ENCODE data around the gene PEX12. TPM values are rescaled to one million over a fixed set of nuclear protein-coding genes. Genes with fewer than 3 reads are reported as not detected.

PEX12 gene
- total RNA-seq, 1 experiment from 2014 or later = 5.2 TPM

GRCh38 chr17:35554668-35555067 is 23.7 kb downstream of the PEX12 start:
- Mint-ChIP-seq H3K36me3 (no peaks in the 10 kb centered on the region), H3K4me3 (no peak overlapping the region), H3K27me3 (ENCODE audit: low read depth) (peaks cover 18% of the 10 kb centered on the region), H3K4me1 (peaks cover 11% of the 10 kb centered on the region), H3K9me3 (no peaks in the 10 kb centered on the region), H3K27ac (no peak overlapping the region; the same call in 1 of the 2 replicates)
- POLR2A ChIA-PET = interaction anchor here (0.8 kb wide), 1 partner anchor 147 kb away, joined by 3 read pairs; no protein-coding TSS in a partner anchor
- TF ChIP-seq HMGA2 (CRISPR knock-in tag; IDR thresholded peaks at IDR 0.05) (no peak), PRRX2 (CRISPR knock-in tag; IDR thresholded peaks at IDR 0.05) (no peak)
- TF ChIP-seq, protein P1, sequence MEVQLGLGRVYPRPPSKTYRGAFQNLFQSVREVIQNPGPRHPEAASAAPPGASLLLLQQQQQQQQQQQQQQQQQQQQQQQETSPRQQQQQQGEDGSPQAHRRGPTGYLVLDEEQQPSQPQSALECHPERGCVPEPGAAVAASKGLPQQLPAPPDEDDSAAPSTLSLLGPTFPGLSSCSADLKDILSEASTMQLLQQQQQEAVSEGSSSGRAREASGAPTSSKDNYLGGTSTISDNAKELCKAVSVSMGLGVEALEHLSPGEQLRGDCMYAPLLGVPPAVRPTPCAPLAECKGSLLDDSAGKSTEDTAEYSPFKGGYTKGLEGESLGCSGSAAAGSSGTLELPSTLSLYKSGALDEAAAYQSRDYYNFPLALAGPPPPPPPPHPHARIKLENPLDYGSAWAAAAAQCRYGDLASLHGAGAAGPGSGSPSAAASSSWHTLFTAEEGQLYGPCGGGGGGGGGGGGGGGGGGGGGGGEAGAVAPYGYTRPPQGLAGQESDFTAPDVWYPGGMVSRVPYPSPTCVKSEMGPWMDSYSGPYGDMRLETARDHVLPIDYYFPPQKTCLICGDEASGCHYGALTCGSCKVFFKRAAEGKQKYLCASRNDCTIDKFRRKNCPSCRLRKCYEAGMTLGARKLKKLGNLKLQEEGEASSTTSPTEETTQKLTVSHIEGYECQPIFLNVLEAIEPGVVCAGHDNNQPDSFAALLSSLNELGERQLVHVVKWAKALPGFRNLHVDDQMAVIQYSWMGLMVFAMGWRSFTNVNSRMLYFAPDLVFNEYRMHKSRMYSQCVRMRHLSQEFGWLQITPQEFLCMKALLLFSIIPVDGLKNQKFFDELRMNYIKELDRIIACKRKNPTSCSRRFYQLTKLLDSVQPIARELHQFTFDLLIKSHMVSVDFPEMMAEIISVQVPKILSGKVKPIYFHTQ (CRISPR knock-in tag; IDR thresholded peaks at IDR 0.05) = no peak
- TF ChIP-seq, protein P2, sequence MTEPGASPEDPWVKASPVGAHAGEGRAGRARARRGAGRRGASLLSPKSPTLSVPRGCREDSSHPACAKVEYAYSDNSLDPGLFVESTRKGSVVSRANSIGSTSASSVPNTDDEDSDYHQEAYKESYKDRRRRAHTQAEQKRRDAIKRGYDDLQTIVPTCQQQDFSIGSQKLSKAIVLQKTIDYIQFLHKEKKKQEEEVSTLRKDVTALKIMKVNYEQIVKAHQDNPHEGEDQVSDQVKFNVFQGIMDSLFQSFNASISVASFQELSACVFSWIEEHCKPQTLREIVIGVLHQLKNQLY (CRISPR knock-in tag; IDR thresholded peaks at IDR 0.05) = no peak
- DNase-seq (ENCODE audit: low spot score) (no peak), ATAC-seq (no peak)
- CTCF ChIA-PET = interaction anchor here (0.7 to 6.3 kb wide), 9 partner anchors 16 to 189 kb away, joined by 3 to 31 read pairs (median 3); partner anchors contain the start of gene SLFN12L

GRCh38 chr17:35553310-35553709 is 25.1 kb downstream of the PEX12 start:
- Mint-ChIP-seq H3K4me3 (no peak overlapping the region), H3K36me3 (no peaks in the 10 kb centered on the region), H3K9me3 (no peaks in the 10 kb centered on the region), H3K27me3 (ENCODE audit: low read depth) (peaks cover 26% of the 10 kb centered on the region), H3K4me1 (peaks cover 11% of the 10 kb centered on the region), H3K27ac (no peak overlapping the region)
- TF ChIP-seq ZNF138 (CRISPR knock-in tag; conservative IDR thresholded peaks at IDR 0.05) = no peak
- ChIA-PET CTCF (interaction anchor here (1.2 to 6.3 kb wide), 3 partner anchors 15 to 194 kb away, joined by 3 to 31 read pairs (median 3); partner anchors contain the start of gene SLFN12L), POLR2A (interaction anchor here (1.0 kb wide), 1 partner anchor 26 kb away, joined by 3 read pairs; the partner anchor contains the start of gene PEX12)
- no peak for DNase-seq (ENCODE audit: low spot score)
- ATAC-seq = no peak

DNA sequence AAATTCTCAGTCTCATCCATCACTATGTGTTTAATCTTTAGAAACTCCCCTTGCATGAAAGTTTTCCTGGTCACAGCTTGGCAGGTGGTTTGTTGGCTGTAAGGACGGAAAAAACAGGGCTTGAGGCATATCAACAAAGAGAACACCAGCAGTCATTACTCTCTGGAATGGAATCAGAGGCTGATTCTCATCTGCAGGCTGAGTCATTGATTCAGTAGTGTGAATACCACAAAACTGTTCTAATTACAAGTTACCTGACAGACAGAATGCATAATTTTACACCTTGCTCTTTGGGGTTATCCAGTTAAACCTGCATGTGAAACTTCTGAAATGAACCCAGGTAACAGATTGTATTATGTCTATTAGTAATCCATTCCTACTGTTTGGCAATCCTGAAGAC is 29.4 kb downstream of the PEX12 start:
- H3K4me3 Mint-ChIP-seq = no peak overlapping the region
- POLR2A ChIA-PET = no interaction called here
- no peak for ATAC-seq
- no peak overlapping the region for H3K27ac Mint-ChIP-seq
- H3K27me3 Mint-ChIP-seq (ENCODE audit: low read depth) = peaks cover 34% of the 10 kb centered on the region
- no peak for DNase-seq (ENCODE audit: low spot score)
- H3K36me3 Mint-ChIP-seq = no peaks in the 10 kb centered on the region
- CTCF ChIA-PET = interaction anchor here (1.3 to 6.3 kb wide), 2 partner anchors 10 to 198 kb away, joined by 4 to 31 read pairs; partner anchors contain the start of gene SLFN12L
- H3K9me3 Mint-ChIP-seq = no peaks in the 10 kb centered on the region
- peaks cover 11% of the 10 kb centered on the region for H3K4me1 Mint-ChIP-seq
- TF ChIP-seq ZNF532 (CRISPR knock-in tag; IDR thresholded peaks at IDR 0.05; ENCODE audit: borderline replicate concordance) (no peak), SMAD4 (CRISPR knock-in tag; IDR thresholded peaks at IDR 0.05) (no peak), TCF7 (CRISPR knock-in tag; IDR thresholded peaks at IDR 0.05; ENCODE audit: low read depth) (no peak), RELA (CRISPR knock-in tag; IDR thresholded peaks at IDR 0.05; ENCODE audit: borderline replicate concordance) (no peak), GABPB1 (CRISPR knock-in tag; IDR thresholded peaks at IDR 0.05) (no peak), IRF2 (CRISPR knock-in tag; IDR thresholded peaks at IDR 0.05; ENCODE audit: borderline replicate concordance, low read depth) (no peak), ZNF121 (CRISPR knock-in tag; IDR thresholded peaks at IDR 0.05) (no peak), ZNF396 (CRISPR knock-in tag; IDR thresholded peaks at IDR 0.05; ENCODE audit: borderline replicate concordance) (no peak)
- TF ChIP-seq, protein P2 (CRISPR knock-in tag; IDR thresholded peaks at IDR 0.05) = no peak
- TF ChIP-seq, protein P3, sequence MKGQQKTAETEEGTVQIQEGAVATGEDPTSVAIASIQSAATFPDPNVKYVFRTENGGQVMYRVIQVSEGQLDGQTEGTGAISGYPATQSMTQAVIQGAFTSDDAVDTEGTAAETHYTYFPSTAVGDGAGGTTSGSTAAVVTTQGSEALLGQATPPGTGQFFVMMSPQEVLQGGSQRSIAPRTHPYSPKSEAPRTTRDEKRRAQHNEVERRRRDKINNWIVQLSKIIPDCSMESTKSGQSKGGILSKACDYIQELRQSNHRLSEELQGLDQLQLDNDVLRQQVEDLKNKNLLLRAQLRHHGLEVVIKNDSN (CRISPR knock-in tag; IDR thresholded peaks at IDR 0.05) = no peak
- TF ChIP-seq, protein P4, sequence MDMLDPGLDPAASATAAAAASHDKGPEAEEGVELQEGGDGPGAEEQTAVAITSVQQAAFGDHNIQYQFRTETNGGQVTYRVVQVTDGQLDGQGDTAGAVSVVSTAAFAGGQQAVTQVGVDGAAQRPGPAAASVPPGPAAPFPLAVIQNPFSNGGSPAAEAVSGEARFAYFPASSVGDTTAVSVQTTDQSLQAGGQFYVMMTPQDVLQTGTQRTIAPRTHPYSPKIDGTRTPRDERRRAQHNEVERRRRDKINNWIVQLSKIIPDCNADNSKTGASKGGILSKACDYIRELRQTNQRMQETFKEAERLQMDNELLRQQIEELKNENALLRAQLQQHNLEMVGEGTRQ (CRISPR knock-in tag; IDR thresholded peaks at IDR 0.05) = no peak
